Left ventricle myocardium inferior (tissue), 1 donor: Measurements from ENCODE around the gene UBTD1. TPM values are rescaled to one million over a fixed set of nuclear protein-coding genes. Genes with fewer than 3 reads are reported as not detected.

ENCODE experiments used
- DNase-seq: peaks from one replicate; pipeline ENCODE4 v3.0.0-alpha.2; 2020
- H3K27ac ChIP-seq: fragments of 200-600 bp; replicated peaks from 2 replicates; pipeline ENCODE4 v1.8.0; 2021
- H3K27me3 ChIP-seq: fragments of 200-600 bp; 2 replicates; pipeline ENCODE4 v1.8.0; 2021; ENCODE audit warnings: low read depth
- H3K36me3 ChIP-seq: fragments of 200-600 bp; 2 replicates; pipeline ENCODE4 v1.8.0; 2021
- H3K4me1 ChIP-seq: fragments of 200-600 bp; 2 replicates; pipeline ENCODE4 v1.8.0; 2021
- H3K4me3 ChIP-seq: fragments of 200-600 bp; 2 replicates; pipeline ENCODE4 v1.8.0; 2021; ENCODE audit warnings: mild to moderate bottlenecking, moderate library complexity
- H3K9me3 ChIP-seq: fragments of 200-600 bp; replicated peaks from 2 replicates; pipeline ENCODE4 v1.8.0; 2021
- intact Hi-C: fragments of 100-400 bp; cut with micrococcal nuclease; formaldehyde crosslinking; loops from one replicate; pipeline ENCODE4 v1.11.0; 2022
- total RNA-seq: library from RNA; stranded (reverse); fragmentation: NEBNext Ultra II Directional; extraction: Animal tissue kit (Norgen Biotek cat#: 25700); gene quantifications from one replicate; pipeline ENCODE4 v1.2.1, GENCODE V29; 2021
- TF ChIP-seq, protein P1 (sequence below): fragments of 200-600 bp; IDR thresholded peaks from 2 replicates; pipeline ENCODE4 v1.8.0; 2021; ENCODE audit warnings: antibody characterized with exemption, mild to moderate bottlenecking, borderline replicate concordance
- donor health status: DM: no; HTN: yes; CAD: no; lungs with severe emphysema.

The UBTD1 gene
- total RNA-seq, 1 donor from 2014 or later: 17.1 TPM

DNA sequence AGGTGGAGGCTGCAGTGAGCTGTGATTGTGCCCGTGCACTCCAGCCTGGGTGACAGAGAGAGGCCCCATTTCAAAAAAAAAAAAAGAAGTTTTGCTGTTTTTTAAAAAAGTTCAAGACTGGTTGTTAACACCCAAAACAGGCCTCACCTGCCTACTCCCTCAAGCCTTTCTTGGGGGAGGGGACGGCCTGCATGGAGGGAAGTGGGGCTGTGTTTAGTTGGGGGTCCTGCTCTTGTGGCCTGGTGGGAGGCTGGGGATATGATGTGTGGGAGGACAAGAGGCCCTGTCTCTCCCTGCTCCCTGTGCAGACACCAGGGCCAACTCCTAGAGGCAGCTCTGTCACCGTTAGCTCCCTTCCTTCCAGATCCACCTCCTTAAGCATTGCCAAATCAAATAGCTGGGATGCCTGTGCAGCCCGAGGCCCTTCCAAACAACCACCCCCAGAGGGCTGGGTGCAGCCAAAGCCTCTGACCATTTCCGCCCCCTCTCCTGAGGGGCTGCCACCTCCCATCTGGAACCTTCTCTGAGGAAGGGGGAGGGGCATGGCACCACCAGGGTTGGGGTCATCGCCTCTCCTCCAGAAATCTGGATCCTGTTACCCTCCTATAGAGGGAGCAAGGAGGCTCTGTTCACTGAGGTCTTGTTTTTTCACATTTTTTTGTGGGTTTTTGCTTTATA is 40.9 kb downstream of the UBTD1 start:
- Histone ChIP-seq H3K4me1 (peaks cover 62% of the 10 kb centered on the region), H3K27me3 (no peaks in the 10 kb centered on the region), H3K27ac (peak overlapping the region; percentile 92), H3K9me3 (no peaks in the 10 kb centered on the region), H3K36me3 (no peaks in the 10 kb centered on the region), H3K4me3 (no peak overlapping the region)
- TF ChIP-seq, protein P1, sequence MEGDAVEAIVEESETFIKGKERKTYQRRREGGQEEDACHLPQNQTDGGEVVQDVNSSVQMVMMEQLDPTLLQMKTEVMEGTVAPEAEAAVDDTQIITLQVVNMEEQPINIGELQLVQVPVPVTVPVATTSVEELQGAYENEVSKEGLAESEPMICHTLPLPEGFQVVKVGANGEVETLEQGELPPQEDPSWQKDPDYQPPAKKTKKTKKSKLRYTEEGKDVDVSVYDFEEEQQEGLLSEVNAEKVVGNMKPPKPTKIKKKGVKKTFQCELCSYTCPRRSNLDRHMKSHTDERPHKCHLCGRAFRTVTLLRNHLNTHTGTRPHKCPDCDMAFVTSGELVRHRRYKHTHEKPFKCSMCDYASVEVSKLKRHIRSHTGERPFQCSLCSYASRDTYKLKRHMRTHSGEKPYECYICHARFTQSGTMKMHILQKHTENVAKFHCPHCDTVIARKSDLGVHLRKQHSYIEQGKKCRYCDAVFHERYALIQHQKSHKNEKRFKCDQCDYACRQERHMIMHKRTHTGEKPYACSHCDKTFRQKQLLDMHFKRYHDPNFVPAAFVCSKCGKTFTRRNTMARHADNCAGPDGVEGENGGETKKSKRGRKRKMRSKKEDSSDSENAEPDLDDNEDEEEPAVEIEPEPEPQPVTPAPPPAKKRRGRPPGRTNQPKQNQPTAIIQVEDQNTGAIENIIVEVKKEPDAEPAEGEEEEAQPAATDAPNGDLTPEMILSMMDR: peak; percentile 21
- intact Hi-C loops: no loop called here
- no peak for DNase-seq

DNA sequence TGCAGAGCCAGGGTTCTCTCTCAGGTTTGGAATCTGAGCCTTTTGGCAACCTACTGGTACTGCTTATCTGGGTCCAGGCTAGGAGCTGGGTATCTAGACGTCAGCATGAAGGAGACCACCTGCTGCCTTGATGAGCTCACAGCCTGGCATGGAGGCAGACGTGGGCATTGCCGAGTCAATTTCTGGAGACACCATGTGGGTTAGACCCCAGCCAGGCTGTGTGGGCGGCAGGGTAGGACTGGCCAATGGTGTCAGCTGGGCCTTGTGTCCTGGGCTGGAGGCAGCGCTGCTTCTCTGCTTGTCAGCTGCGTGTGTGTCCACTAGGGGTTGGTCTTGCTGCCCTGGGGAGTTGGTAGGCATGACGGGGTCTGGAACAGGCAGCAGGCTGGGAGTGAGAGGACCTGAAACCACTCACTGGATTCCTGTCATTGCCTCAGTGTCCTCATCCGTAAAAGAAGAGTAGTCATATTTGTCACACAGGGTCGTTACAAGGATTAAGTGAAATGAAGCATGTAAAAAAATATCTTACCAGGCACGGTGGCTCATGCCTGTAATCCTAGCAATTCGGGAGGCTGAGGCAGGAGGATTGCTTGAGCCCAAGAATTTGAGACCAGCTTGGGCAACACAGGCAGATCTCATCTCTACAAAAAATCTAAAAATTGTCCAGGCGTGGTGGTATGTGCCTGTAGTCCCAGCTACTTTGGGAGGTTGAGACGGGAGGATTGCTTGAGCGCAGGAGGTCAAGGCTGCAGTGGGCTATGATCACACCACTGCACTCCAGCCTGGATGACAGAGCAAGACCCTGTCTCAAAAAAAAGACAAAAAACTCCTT is 42.2 kb downstream of the UBTD1 start:
- no peak overlapping the region for H3K4me3 ChIP-seq
- H3K27me3 ChIP-seq: no peaks in the 10 kb centered on the region
- no peaks in the 10 kb centered on the region for H3K36me3 ChIP-seq
- intact Hi-C loops: no loop called here
- no peaks in the 10 kb centered on the region for H3K9me3 ChIP-seq
- H3K4me1 ChIP-seq: peaks cover 60% of the 10 kb centered on the region
- peak overlapping the region; percentile 92 for H3K27ac ChIP-seq
- TF ChIP-seq, protein P1: no peak
- no peak for DNase-seq

DNA sequence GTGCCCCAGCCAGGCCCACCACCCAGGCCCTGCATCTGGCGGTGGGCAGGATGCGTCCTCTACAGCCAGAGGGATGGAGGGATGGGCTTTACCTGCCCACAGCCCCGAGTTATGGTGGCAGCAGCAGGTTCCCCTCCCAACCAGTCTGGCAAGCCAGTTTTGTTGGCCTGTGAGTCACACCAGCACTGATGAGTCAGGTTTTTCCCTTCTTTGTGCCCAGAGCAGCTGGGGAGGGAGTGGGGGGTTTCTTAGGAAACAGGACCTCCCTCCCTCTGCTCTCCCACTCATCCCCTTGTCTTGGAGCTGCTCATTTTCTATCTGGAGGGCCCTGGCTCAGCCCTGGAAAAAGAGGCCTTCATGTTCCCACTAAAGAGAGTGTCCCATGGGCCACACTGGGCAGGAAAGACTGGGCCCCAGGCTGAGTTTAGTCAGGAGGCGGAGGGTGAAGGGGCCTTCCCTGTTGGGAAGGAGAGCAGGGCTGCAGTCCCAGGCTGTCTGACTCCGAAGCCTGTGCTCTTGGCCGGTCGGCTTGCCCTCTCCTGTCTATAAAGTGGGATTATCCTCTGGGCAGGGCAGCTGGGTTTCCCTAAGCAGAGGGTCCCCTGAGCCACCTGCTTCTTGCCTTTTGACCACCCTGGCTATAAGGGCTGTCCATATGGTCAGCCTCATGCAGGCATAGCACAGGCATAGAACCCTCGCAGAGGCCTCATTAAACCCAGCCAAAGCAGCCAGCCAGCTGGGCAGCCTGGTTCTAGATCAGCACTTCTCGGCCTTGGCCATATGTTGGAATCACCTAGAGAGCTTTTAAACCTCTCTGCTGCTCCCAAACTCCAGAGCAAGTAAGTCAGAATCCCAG is 43.7 kb downstream of the UBTD1 start:
- no peaks in the 10 kb centered on the region for H3K36me3 ChIP-seq
- no peak overlapping the region for H3K4me3 ChIP-seq
- TF ChIP-seq, protein P1: no peak
- intact Hi-C loops: no loop called here
- H3K4me1 ChIP-seq: peaks cover 71% of the 10 kb centered on the region
- H3K9me3 ChIP-seq: no peaks in the 10 kb centered on the region
- H3K27ac ChIP-seq: peak overlapping the region; percentile 92
- peak; percentile 68 for DNase-seq
- H3K27me3 ChIP-seq: no peaks in the 10 kb centered on the region

DNA sequence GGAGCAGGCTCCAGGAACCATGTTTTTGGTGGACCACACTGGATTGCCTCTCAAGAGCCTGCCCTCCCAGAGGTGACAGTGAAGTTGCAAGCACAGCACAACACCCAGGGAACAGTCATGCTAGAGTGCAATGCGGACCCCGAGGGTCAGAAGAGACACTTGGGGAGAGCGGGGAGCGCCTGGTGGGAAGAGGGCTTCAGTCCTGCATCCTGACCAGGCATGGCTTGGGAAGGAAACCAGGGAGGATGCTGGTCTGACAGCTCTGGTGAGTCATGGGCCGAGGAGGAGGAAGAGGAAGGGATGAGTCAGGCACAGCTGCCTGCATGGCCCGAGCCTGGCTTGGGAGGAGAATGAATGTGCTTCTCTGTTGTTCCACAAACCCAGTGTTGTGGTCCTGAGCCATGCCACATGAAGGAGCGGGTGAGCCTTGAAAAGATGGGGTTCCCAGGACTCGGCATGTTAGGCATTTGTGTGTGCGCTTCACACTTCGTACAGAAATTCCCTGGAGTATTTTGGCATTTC is 44.4 kb downstream of the UBTD1 start:
- H3K4me1 ChIP-seq: peaks cover 78% of the 10 kb centered on the region
- intact Hi-C loops: no loop called here

More for the DNA sequence above, 44.4 kb downstream of the UBTD1 start:
- no peaks in the 10 kb centered on the region for H3K9me3 ChIP-seq
- TF ChIP-seq, protein P1: no peak
- peak overlapping the region; percentile 92 for H3K27ac ChIP-seq
- H3K27me3 ChIP-seq: no peaks in the 10 kb centered on the region
- H3K36me3 ChIP-seq: no peaks in the 10 kb centered on the region
- peak; percentile 75 for DNase-seq
- no peak overlapping the region for H3K4me3 ChIP-seq
